DND-41 (cell line): ENCODE measurements around the gene MSMP.
A peak's percentile ranks its signal among the peaks of the same experiment; 100 is the strongest.

Source experiments
- ATAC-seq: fragments of 200-7000 bp; cut with Tn5 transposase; 3 replicates; pipeline ENCODE4 v1.9.1; 2021; ENCODE audit warnings: low read depth; ENCODE audit not compliant: insufficient read depth
- DNase-seq: peaks from one replicate; pipeline ENCODE4 v3.0.0-alpha.2; 2020
- H2AFZ ChIP-seq: 2 replicates; pipeline ENCODE4 v1.6.0; 2012; ENCODE audit warnings: low read depth, low read length
- H3K27ac ChIP-seq: 2 replicates; pipeline ENCODE4 v1.5.1; 2012; ENCODE audit warnings: low read length, inconsistent platforms
- H3K27me3 ChIP-seq: fragments of 200-600 bp; sonication (generic); 2 replicates; pipeline ENCODE4 v1.6.0; 2012; ENCODE audit warnings: low read length, mild to moderate bottlenecking, inconsistent platforms; ENCODE audit not compliant: insufficient read depth, poor library complexity
- H3K36me3 ChIP-seq: 2 replicates; pipeline ENCODE4 v1.5.1; 2012; ENCODE audit warnings: low read length, inconsistent platforms; ENCODE audit not compliant: insufficient read depth
- H3K4me1 ChIP-seq: 2 replicates; pipeline ENCODE4 v1.5.1; 2012; ENCODE audit warnings: mild to moderate bottlenecking, low read length; ENCODE audit not compliant: insufficient read depth
- H3K4me2 ChIP-seq: 2 replicates; pipeline ENCODE4 v1.6.0; 2012; ENCODE audit warnings: mild to moderate bottlenecking, moderate library complexity, low read length, inconsistent platforms; ENCODE audit not compliant: insufficient read depth
- H3K4me3 ChIP-seq, 2 experiments: fragments of 200-600 bp in 1 of 2; shearing (Covaris generic) in 1 of 2; 2 replicates each; pipeline ENCODE4 v1.5.1; 2012 to 2016; ENCODE audit warnings: inconsistent platforms in 2 of 2, low read length in 2 of 2, mild to moderate bottlenecking in 2 of 2, low read depth in 1 of 2, moderate library complexity in 1 of 2
- H3K79me2 ChIP-seq: 2 replicates; pipeline ENCODE4 v1.6.0; 2012; ENCODE audit warnings: low read length, inconsistent platforms; ENCODE audit not compliant: insufficient read depth
- H3K9ac ChIP-seq: 2 replicates; pipeline ENCODE4 v1.6.0; 2012; ENCODE audit warnings: low read depth, mild to moderate bottlenecking, inconsistent platforms, low read length, moderate library complexity
- H3K9me3 ChIP-seq: 2 replicates; pipeline ENCODE4 v1.5.1; 2012; ENCODE audit warnings: low read length, moderate library complexity, mild to moderate bottlenecking, inconsistent platforms; ENCODE audit not compliant: insufficient read depth, severe bottlenecking
- H4K20me1 ChIP-seq: 2 replicates; pipeline ENCODE4 v1.6.0; 2012; ENCODE audit warnings: low read length; ENCODE audit not compliant: insufficient read depth
- EZH2 ChIP-seq: IDR thresholded peaks from 3 replicates; pipeline ENCODE4 v1.6.1; 2012; ENCODE audit warnings: borderline replicate concordance, low read depth, mild to moderate bottlenecking, moderate library complexity, low read length, inconsistent platforms; ENCODE audit not compliant: severe bottlenecking
- TF ChIP-seq, protein P1 (sequence below): IDR thresholded peaks from 2 replicates; pipeline ENCODE4 v1.5.1; 2012; ENCODE audit warnings: borderline replicate concordance, low read length, moderate library complexity, mild to moderate bottlenecking; ENCODE audit not compliant: poor library complexity, severe bottlenecking; ENCODE audit errors: extremely low read depth

The MSMP gene

DNA sequence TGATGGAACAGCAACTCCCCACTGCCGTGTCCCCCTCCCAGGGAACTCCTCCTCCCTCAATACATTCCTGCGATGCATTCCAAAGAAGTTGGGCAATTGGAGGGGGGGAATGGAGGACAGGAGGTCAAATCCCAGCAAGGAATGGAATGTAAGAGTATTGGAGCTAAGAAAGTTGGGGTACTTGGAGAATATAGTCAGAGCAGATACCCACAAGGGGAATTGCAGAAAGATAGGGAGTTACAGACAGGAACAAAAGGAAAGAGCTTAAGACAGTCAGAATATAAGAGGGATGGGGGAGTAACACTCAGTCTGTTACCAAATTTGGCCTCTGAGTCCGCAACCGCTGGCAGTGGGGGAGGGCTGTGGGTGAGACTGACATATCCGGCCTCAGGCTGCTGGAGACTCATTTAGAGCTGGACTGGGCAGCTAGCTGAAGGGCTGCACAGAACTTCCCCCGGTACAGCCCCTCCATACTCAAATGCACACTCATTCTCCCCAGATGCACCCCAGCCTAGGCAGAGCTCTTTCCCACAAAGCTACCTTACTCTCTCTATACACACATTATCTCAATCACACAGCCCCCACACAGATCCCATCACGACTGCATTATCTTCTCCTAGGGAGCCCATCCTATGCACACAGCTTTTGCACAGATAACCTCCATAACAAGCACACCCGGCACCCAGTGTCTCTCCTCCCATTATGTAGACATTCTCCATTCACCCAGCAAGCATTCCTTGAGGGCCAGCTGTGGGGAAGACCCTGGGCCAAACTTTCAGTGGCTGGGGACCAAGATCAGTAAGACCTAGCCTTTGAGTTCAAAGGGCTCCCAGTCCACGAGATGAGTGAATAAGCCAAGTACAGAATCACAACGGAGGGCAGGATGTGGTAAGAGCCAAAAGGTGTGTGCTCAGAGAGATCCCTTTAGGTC lies 25.8 kb downstream of the MSMP start:
- peaks cover 50% of the 10 kb centered on the region for H3K4me1 ChIP-seq
- peaks cover 51% of the 10 kb centered on the region for H4K20me1 ChIP-seq
- ATAC-seq (peak; percentile 17; the same call in 1 of the 3 replicates), DNase-seq (peak; percentile 47)
- H3K79me2 ChIP-seq: peaks cover 74% of the 10 kb centered on the region
- H3K27ac ChIP-seq: peak overlapping the region; percentile 36
- no peak for TF ChIP-seq EZH2
- TF ChIP-seq, protein P1, sequence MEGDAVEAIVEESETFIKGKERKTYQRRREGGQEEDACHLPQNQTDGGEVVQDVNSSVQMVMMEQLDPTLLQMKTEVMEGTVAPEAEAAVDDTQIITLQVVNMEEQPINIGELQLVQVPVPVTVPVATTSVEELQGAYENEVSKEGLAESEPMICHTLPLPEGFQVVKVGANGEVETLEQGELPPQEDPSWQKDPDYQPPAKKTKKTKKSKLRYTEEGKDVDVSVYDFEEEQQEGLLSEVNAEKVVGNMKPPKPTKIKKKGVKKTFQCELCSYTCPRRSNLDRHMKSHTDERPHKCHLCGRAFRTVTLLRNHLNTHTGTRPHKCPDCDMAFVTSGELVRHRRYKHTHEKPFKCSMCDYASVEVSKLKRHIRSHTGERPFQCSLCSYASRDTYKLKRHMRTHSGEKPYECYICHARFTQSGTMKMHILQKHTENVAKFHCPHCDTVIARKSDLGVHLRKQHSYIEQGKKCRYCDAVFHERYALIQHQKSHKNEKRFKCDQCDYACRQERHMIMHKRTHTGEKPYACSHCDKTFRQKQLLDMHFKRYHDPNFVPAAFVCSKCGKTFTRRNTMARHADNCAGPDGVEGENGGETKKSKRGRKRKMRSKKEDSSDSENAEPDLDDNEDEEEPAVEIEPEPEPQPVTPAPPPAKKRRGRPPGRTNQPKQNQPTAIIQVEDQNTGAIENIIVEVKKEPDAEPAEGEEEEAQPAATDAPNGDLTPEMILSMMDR: no peak
- H3K9ac ChIP-seq: no peak overlapping the region; the same call in 1 of the 2 replicates
- H3K27me3 ChIP-seq: no peaks in the 10 kb centered on the region
- peak overlapping the region; percentile 93 for H3K4me2 ChIP-seq
- peaks cover 54% of the 10 kb centered on the region for H3K36me3 ChIP-seq
- H3K4me3 ChIP-seq: peak overlapping the region in 1 of 2 experiments; percentile 37; a peak in 1 of 4 replicates
- H2AFZ ChIP-seq: no peak overlapping the region
- H3K9me3 ChIP-seq: no peaks in the 10 kb centered on the region

DNA sequence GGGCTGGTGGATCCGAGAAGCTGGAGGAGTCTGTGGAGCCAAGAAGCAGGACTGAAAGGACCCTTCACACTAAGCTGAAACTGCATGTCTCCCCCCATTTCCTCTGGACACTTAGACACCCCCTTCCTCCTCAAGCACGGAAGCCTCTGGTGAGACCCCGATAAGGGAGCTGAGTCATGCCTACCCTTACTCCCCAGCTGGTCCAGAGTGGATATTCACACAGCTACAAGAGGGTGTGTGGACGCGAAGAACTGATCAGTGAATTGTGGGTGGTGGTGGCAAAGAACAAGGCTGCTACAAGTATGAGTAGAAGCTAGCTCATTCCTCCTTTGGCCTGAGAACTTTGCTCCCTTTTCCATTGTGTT lies 26.4 kb downstream of the MSMP start:
- no peak for DNase-seq
- no peak overlapping the region for H2AFZ ChIP-seq
- peaks cover 61% of the 10 kb centered on the region for H3K36me3 ChIP-seq
- peak overlapping the region; percentile 36 for H3K27ac ChIP-seq
- H3K27me3 ChIP-seq: no peaks in the 10 kb centered on the region
- TF ChIP-seq, protein P1: no peak
- TF ChIP-seq EZH2: no peak
- no peak overlapping the region; the same call in 1 of the 2 replicates for H3K9ac ChIP-seq
- peaks cover 51% of the 10 kb centered on the region for H4K20me1 ChIP-seq
- ATAC-seq: no peak
- peaks cover 68% of the 10 kb centered on the region for H3K79me2 ChIP-seq
- no peak overlapping the region for H3K4me3 ChIP-seq
- no peaks in the 10 kb centered on the region for H3K9me3 ChIP-seq
- peaks cover 44% of the 10 kb centered on the region for H3K4me1 ChIP-seq
- H3K4me2 ChIP-seq: peak overlapping the region; percentile 93; the same call in 1 of the 2 replicates

DNA sequence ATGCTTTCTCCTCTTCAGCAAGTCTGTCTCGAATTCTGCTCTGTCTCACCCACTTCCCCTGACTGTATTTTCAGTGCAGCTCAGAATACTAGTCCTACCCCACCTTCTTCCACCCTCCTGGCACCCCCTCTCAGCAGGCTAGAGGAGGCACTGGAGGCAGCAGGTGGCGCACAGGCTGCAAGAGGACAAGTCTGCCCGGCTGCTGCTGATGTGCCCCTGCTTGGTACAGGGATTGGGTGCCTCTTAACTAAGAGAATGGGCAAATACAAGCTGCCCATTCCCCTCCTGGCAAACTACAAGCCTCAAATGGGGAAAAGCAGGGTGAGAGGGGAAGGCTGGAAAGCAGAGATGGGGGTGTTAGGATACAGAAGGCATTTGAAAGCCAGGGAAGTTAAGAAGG lies 27.1 kb downstream of the MSMP start:
- H3K4me1 ChIP-seq: peaks cover 44% of the 10 kb centered on the region
- H3K9me3 ChIP-seq: no peaks in the 10 kb centered on the region
- peak; percentile 39 for DNase-seq
- H3K27ac ChIP-seq: 0 out of 2 replicates have a peak overlapping the region, but pooled peaks have one; percentile 16
- peaks cover 68% of the 10 kb centered on the region for H3K36me3 ChIP-seq
- 0 out of 2 replicates have a peak overlapping the region, but pooled peaks have one; percentile 93 for H3K4me2 ChIP-seq
- no peak overlapping the region for H3K4me3 ChIP-seq
- ATAC-seq: peak; percentile 35; the same call in 1 of the 3 replicates
- H2AFZ ChIP-seq: no peak overlapping the region
- no peak overlapping the region for H3K9ac ChIP-seq
- peaks cover 51% of the 10 kb centered on the region for H4K20me1 ChIP-seq
- no peak for TF ChIP-seq EZH2
- TF ChIP-seq, protein P1: peak; percentile 23
- H3K79me2 ChIP-seq: peaks cover 65% of the 10 kb centered on the region
- no peaks in the 10 kb centered on the region for H3K27me3 ChIP-seq
